ENCODE data around the gene RAE1.
A peak's percentile ranks its signal among the peaks of the same experiment; 100 is the strongest.

RAE1 gene

DNA sequence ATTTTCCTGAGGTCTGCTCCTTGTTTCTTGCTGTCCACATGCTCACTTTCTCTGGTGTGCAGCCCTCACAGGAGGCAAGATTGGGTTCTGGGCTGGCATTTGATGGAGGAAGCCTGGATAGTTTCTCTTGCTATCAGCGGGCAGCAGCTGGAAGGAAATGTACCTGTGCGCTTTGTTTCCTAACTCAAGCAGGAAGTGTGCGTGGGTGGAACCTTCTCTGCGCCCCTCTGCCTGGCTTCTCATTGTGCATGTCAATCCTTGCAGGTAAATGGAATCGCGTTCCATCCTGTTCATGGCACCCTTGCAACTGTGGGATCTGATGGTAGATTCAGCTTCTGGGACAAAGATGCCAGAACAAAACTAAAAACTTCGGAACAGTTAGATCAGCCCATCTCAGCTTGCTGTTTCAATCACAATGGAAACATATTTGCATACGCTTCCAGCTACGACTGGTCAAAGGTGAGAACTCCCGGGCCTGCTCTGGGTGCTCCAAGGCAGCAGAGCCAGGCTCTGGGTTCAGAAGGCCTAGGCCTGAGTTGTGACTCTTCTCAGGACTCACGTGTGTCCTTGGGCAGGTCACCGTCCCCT is 23.4 kb downstream of the RAE1 start:
- no peak for DNase-seq

GRCh38 chr20:57374931-57375651 is 24.0 kb downstream of the RAE1 start:
- DNase-seq, result peak; percentile 61

GRCh38 chr20:57375652-57376230 is 24.7 kb downstream of the RAE1 start:
- DNase-seq, result no peak

- no peak for DNase-seq
Measured at GRCh38 chr20:57377350-57377749, 26.3 kb downstream of the RAE1 start.

DNA sequence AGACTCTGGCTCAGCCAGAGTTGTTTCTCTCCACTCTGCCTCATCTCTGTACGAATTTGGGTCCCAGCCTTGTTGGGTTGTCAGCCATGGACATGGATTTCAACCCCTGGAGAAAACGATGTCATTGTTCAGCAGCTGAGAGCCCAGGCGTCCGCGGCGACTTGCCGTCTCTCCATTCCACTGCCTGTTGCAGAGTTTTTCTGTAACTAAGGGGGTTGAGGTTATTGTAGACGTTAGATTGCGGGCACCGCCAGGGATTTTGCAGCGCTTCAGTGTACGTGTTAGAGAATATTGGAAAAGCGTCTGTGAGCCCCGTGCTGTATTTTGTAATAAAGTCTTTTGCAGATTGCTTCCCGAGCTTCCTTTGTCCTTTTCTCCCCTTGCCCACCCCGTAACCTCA is 27.1 kb downstream of the RAE1 start:
- no peak for DNase-seq

DNA sequence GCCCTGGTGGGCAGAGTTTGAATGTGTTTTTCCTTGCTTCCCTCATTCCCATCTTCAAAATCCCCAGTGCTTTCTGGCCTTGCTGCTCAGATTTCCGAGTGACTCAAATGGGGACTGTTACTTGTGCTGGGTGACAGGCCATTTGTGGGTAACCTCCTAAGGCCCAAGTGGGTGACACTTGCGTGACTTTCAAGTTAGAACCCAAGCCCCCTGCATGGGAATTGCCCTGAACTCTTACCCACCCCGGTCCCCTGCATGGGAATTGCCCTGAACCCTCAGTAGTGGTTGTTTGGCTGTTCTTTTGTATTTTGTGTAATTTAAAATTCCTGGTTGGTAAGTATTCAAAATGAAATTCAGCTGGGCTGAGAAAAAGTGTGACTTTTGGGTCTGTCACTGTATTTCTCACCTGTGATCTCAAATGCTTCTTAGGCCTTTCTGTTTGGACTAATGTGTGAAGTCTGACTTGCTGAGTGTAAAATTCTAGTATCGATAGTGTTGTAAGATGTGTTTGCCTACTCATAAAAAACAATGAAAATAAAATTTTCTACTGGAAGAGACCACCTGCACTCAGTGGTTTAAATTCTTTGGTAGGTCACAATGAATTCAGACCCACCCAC is 27.7 kb downstream of the RAE1 start:
- DNase-seq, result no peak

DNA sequence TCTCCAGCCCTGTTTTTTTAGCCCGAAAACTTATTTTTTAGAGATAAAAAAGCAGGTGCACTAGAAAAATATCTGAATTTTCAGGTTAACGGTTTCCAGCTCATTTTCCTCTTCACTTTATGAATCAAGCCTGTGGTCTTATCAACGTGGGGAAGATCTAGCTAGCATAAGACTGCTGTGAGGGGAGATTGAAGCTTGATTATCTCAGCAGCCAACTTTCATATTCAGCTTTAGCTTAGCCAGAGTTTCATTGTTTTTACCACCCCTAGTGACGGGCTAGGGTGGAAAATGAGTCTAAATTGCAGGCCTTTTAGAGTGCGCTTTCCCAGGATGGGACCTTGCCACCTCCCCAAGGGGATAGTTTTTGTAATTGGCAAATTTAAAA is 28.2 kb downstream of the RAE1 start:
- no peak for DNase-seq

DNA sequence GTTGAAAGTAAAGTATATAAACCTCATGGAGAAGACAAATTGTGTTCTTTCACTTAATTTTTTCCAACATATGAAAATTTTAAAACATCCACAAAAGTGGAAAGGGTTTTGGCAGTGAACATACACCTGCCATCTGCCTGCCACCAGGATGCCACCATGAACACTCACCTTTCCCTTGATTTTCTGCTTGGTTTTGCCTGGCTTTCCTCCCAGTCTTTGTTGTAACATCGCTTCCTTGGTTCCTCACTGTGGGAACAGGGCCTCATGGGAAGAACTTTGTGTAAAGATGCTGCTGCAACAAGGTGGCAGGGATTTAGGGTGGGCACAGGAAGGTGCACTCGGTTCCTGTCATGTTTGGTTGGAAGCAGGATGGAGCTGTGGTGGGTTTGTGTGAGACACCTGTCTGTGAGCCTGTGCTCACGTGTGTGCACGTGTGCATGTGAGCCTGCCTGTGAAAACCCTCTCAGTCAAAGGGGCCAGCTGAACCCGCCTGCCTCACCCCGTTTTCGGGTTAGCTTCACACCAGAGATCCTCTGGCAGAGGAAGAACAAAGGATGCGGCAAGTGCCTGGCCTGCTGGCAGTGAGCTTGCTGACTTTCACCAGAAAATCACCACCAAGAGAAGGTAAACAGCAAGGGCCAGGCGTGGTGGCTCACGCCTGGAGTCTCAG is 29.2 kb downstream of the RAE1 start:
- no peak for DNase-seq

GRCh38 chr20:57381596-57382503 is 30.8 kb downstream of the RAE1 start:
- DNase-seq, result peak; percentile 77

- no peak for DNase-seq
Measured at GRCh38 chr20:57382516-57382915, 31.5 kb downstream of the RAE1 start.

DNA sequence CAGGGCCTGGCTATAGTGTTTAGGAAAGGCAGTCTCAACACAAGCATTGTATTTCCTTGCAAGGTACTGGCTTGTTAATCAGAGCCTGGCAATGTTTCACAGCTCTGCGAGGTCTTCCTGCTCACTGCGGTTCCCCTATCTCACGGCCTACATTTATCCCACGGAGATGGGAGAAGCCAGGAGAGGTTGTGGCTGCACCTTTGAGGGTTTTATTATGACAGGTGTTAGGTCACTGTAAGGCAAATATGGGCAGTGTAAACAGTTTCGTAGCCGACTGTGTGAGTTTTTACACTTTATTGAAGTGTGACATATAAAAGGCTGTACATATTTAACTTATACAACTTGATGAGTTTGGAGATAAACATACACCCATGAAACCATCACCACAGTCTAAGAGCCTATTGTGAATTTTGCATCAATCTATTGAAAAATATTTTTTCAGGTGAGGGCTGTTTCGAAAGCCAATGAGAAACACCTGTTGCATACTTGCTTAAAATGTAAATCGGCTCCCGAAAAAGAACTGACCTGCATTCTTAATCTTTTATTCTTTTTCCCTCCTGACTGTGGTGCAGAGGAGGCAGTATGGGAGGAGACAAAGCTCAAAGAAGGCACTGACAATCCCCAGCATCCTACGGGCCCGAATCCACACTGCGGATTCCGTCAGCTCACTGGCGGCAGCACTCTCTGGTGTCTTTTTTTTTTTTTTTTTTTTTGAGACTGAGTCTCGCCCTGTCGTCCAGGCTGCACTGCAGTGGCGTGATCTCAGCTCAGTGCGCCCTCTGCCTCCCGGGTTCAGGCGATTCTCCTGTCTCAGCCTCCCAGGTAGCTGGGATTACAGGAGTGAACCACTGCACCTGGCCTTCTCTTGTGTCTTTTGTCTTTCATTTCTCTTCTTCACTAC is 32.6 kb downstream of the RAE1 start:
- no peak for DNase-seq

DNA sequence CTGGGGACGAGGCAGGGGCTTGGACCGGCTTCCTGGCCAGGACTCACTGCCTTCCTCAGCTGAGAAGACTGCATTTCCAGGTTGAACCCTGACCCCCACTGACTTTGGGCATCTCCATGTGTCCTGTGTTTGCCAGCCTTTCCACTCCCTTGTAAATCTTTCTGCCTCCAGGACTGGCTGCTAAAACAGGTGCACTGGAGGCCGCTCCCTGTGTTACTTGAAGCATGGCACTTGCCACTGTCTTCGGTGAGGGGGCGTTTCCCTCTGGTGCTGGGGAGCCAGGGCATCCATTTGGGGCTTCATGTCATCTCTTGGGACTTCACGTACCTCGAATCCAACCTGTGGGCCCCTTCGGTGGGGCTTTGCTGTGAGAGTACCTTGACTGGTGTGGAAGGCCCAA is 33.4 kb downstream of the RAE1 start:
- no peak for DNase-seq

DNA sequence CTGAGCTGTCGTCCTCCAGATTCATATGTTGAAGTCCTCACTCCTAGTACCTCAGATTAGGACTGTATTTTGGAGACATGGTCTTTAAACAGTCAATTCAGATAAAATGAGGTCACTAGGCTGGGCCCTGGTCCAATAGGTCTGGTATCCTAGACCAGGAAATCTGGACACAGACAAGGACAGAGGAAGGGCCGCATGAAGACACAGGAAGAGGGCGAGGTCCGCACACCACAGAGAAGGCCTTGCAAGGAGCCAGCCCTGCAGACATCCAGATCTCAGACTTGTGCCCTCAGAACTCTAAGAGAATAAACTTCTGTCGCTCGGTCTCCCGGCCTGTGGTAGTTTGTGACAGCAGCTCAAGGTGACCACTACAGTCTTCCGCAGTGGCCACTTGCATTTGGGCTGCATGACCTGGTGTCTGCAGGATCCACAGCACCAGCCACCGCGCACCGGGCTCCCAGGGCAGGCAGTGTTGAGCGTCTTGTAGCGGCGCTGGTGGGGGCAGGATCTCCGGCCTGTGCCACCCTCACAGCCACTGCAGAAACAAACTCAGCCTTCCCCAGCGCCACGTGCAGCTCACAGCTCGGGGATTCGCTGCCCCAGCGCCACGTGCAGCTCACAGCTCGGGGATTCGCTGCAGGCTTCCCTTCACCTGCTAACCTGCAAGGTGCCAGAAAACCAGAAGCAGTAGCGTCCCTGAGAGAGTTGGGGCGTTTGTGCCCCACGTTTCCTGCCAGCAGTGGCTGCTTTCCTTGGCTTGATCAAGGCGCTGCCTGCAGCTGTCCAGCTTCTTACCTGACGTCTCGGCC is 34.1 kb downstream of the RAE1 start:
- no peak for DNase-seq

DNA sequence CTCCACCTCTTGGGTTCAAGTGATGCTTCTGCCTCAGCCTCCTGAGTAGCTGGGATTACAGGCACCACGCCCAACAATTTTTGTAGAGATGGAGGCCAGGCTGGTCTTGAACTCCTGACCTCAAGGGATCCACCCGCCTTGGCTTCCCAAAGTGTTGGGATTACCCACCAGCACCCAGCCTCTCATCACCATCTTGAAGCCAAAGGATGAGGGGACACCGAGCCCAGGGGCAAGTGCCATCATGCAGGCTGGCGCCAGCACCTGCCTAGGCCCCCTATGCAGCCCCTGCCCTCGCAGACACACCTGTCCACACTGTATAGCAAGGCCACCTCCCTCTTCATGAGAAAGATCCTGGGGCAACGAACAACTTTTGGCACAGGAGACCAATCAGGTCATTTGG is 34.9 kb downstream of the RAE1 start:
- DNase-seq, result no peak

GRCh38 chr20:57386762-57387161 is 35.7 kb downstream of the RAE1 start:
- no peak for DNase-seq

- DNase-seq, result no peak
Measured at GRCh38 chr20:57387463-57387862, 36.4 kb downstream of the RAE1 start.

GRCh38 chr20:57387945-57388371 is 36.9 kb downstream of the RAE1 start:
- DNase-seq, result no peak

DNA sequence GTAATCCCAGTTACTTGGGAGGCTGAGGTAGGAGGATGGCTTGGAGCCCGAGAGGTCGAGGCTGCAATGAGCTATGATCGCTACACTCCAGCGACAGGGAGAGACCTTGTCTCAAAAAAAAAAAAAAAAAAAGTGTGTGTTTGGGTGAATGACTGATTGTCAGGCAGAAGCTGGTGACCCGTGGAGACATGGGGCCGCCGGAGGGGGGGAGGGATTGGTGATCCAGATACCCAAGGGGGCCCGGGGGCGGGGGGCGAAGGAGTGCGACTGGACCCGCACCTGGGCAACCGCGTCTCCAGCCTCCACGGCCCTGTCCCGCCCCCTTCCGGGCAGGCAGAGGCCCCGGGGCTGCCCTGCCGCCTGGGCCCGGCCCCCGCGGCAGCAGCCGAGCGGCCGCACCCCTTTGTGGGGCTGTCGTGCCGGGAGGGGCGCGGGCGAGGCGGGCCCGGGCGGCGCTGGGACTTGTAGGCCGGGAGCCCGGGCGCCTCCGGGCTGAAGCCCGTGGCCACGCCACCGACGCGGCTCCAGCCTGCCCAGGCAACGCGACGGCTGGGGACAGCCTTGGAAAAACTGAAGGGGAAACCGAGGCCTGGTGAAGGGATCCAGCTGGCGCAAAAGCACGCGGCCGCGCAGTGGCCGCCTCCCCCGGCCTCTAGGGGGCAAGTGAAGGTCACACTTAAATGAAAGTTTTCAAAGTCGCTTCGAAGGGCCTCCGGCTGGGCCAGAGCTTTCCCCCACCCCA is 38.1 kb downstream of the RAE1 start:
- peak; percentile 64 for DNase-seq

Data from CD4-positive, alpha-beta T cell treated with Interferon gamma for 1 hour (primary cell).